GM19372 (cell line): ENCODE data around the gene VDAC1.
"Not testable (repeated sequence)": the region's sequence is repeated elsewhere in the genome, so short reads cannot be mapped to it uniquely, and the experiment has no call there.

Source experiments
- ATAC-seq: cut with Tn5 transposase; IDR thresholded peaks from one replicate; pipeline ENCODE4 v1.9.1; 2021; ENCODE audit warnings: mild to moderate bottlenecking, low read depth, moderate library complexity; ENCODE audit not compliant: unreplicated experiment

Gene VDAC1

GRCh38 chr5:133998042-133998441 lies 6.7 kb downstream of the VDAC1 start:
- ATAC-seq = no peak

GRCh38 chr5:133996683-133997252 lies 8.0 kb downstream of the VDAC1 start:
- no peak for ATAC-seq

DNA sequence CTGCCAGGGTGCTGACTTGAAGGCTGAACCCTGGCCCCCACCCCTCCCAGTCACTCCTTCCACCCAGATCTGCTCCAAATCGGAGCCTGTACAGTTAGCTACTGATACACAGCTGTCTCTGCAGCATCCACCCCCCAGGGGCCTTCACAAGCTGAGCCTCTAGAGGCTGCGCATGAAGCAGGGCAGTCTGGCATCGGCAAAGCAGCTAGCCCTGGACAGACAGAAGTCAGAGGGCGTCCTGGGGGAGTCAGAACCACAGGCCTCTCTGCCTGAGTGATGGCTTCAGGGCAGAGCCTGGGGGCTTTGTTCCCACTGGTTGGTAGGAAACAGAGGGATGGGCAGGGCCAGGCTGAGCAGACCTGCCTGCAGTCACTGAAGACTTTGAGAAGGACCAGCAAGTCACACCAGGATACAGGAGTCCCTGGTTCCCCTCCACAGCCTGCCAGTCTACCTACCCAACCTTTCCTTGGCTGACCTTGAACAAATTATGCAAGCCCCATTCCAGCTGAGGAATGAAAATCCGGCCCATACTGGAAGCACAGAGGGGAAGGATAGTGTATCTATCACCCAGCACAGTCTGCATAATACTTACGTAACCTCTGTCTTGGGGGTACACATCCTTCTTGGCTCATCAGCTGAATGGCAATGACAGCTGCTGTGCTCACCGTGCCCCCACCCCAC lies 8.8 kb downstream of the VDAC1 start:
- no peak for ATAC-seq

- no peak for ATAC-seq
Observed at GRCh38 chr5:133995341-133995740, 9.4 kb downstream of the VDAC1 start.

DNA sequence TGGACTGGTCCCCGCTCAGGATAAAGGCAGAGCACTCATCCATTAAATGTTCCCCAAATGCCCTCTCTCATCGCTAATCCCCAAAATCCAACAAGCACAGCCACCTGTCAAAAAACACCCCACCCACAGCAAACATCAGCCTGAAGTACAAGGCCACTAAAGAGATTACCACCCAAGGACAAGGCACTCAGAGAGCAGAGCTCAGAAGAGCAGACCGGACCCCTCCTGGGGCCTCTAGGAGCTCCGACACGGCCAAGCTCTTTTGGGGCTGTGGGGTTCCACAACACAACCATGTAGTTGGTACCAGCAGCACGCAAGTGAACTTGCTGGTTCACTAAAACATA lies 9.8 kb downstream of the VDAC1 start:
- ATAC-seq = no peak

GRCh38 chr5:133994297-133994989 lies 10.3 kb downstream of the VDAC1 start:
- no peak for ATAC-seq

DNA sequence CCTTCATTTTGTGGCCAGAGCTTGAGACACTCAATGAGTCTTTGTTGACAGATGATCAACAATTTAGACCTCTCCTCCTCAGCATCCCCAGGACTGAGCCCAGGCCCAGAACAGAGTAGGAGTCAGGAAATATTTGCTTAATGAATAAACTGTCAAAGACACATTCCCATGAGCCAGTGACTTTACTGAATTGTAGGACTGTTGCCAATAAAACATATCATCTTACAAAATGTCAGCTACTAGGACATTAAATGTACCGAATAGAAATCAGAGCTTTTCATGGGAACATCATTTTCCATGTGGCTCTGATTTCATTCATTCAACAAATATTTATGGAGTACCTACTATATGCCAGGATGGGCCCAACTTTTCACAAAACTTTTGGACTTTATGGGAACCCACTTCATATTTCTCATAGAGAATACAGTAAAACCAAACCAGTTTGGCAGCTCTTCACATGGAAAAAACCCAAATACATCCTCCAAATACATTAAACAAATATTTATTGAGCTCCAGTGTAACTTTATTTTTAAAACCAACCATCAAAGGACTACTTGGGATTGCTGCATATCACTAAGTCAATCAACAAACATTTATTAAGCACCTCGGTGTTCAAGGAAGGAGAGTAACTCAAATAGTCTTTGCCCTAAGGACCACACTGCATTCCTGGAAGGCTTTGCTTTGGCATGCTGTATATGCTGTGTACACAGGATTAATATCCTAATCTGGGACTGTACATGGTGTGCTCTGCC lies 11.4 kb downstream of the VDAC1 start:
- no peak for ATAC-seq

DNA sequence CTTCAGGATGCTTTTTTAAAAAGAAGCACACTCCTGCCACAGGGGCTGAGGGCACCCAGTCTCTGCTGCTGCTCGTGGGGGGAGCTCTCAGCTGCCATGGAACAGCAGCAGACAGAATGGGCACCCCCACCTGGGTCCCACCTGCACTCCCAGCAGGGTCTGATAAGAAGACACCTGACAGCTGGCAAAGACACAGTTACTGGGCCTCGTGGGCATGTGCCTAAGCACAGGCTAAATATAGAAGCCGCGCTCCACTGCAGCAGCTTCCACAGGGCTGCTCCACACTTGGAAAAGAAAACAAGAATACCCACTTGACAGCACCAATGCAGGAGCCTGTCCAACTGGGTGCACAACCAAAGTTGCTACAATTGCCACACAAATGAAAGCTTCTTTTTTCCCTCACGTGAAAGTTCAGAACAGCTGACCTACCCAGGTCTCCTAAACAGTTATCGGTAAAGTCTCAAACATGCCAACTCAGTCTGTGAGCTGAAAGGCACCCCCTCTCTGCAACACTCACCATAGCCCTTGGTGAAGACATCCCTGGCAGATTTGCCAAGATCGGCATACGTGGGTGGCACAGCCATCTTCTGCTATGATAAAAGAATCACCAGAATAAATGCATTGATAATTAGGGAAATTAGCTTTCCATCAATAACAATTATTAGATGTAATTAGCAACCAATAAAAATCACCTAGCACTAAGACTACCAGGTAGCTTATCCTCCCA lies 12.2 kb downstream of the VDAC1 start:
- ATAC-seq = no peak

GRCh38 chr5:133991171-133991910 lies 13.4 kb downstream of the VDAC1 start:
- no peak for ATAC-seq

DNA sequence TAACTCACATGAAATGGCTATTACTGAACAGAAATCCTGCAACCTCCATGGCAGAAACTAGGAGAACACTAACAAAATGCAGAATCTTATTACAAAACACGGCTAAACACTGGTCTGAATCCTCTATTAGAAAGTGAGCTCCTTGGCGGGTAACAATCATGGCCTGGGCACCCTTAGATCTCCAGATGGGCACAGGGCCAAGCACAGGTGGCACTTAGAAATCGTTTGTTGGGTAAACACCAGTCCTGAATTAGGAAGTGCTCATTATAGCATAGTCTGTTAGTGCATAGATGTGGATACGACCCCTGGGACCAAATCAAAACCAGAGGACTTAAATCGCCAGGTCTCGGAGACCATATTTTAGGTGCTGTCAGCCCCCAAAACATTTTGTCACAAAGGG lies 14.4 kb downstream of the VDAC1 start:
- ATAC-seq = no peak

DNA sequence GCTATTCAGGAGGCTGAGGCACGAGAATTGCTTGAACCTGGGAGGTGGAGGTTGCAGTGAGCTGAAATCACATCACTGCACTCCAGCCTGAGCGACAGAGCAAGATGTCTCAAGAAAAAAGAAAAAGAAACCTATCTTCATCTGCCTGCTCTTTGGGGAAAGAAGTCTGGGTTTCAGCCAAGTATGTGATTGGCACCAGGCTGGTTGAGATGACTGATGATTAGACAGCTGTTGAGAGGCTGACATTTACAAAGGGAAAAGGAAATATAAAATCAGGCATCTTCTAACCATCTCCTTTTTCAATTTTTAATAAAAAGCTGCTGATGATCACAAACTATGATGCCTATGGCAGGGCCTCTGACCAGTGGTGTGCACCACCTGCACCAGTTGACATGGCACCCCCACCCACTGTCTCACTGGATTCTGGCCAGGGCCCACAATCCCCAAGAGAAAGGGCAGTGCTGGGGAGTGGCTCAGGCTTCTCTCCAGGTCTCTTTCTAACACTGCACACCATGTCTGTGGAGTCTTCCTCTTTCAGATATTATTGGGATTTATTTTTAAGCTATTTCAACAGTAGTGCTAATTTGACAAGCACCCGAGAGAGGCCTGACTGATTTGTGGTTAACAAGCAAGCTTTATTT lies 19.1 kb downstream of the VDAC1 start:
- no peak for ATAC-seq

DNA sequence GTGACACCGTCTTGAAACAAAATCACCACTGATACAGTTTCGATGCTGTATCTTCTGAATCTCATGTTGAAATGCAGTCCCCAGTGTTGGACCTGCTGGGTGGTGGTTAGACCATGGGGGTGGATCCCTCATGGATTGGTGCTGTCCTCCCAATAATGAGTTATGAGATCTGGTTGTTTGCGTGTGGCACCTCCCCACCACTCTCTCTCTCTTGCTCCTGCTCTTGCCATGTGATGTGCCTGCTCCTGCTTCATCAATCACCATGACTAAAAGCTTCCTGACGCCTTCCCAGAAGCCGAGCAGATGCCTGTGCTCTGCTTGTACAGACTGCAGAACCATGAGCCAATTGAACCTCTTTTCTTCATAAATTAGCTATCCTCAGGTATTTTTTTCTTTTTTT lies 21.1 kb downstream of the VDAC1 start:
- ATAC-seq = no peak

- ATAC-seq = no peak
Observed at GRCh38 chr5:133981714-133982113, 23.1 kb downstream of the VDAC1 start.

DNA sequence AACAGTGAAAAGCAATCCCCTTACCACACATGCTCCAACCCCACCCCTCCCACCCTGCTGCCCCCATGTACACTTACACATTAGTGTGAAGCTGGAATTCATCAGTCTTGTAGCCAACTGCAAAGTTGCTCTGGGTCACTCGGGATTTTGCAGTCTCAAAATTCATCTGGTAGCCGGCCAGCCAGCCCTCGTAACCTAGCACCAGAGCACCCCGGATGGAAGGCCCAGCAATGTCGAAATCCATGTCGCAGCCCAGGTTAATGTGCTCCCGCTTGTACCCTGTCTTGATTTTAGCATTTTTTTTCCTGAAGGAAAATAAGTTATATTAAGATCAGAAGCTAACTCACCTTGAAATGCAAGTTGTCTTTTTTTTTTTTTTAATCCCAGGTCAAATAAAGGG lies 24.1 kb downstream of the VDAC1 start:
- no peak for ATAC-seq

GRCh38 chr5:133978943-133979342 lies 25.8 kb downstream of the VDAC1 start:
- no peak for ATAC-seq

- no peak for ATAC-seq
Observed at GRCh38 chr5:133977858-133978257, 26.9 kb downstream of the VDAC1 start.

GRCh38 chr5:133977161-133977787 lies 27.5 kb downstream of the VDAC1 start:
- no peak for ATAC-seq

GRCh38 chr5:133975546-133975945 lies 29.2 kb downstream of the VDAC1 start:
- ATAC-seq = not testable (repeated sequence)

DNA sequence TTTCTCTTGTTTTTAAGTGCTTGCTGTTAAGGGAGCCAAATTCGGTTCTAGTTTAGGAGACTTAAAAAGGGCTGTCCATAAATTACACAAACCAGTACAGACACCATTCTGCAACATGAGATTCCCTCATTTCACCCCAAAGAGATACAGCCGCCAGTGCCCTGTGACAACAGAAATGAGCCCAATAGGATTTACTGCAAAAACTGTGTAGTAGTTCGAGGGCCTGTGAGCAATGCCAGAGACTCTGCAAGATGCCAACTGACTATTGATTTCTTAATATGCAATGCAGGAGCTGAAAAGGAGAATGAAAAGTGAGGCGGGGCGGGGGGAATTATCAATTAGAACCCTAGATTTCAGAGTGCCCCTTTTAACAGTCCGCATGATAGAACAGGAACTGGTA lies 30.6 kb downstream of the VDAC1 start:
- ATAC-seq = no peak
